Measurements from ENCODE around the gene CFAP161.

DNA sequence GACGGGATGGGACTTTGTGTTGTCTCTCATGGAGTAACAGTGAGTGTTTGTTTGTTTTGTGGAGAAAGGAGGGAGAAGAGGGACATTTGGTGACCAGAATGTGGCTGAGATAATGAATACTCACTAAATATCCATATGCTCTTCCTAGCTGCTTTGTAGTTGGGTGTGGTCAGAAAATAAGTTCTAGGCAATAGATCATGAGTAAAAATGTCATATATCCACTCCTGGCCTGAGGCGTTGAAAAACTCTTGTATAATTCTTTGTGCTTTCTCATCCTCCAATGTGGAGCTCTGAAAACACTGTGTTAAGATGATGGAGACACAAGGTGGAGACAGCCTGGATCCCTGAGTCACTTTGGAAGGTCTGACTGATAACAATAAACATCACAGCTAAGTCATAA lies 34.6 kb downstream of the CFAP161 start:
- TF ChIP-seq, protein P1, sequence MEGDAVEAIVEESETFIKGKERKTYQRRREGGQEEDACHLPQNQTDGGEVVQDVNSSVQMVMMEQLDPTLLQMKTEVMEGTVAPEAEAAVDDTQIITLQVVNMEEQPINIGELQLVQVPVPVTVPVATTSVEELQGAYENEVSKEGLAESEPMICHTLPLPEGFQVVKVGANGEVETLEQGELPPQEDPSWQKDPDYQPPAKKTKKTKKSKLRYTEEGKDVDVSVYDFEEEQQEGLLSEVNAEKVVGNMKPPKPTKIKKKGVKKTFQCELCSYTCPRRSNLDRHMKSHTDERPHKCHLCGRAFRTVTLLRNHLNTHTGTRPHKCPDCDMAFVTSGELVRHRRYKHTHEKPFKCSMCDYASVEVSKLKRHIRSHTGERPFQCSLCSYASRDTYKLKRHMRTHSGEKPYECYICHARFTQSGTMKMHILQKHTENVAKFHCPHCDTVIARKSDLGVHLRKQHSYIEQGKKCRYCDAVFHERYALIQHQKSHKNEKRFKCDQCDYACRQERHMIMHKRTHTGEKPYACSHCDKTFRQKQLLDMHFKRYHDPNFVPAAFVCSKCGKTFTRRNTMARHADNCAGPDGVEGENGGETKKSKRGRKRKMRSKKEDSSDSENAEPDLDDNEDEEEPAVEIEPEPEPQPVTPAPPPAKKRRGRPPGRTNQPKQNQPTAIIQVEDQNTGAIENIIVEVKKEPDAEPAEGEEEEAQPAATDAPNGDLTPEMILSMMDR (IDR thresholded peaks at IDR 0.05; ENCODE audit: low read length), result no peak
- no peak for TF ChIP-seq EZH2 (optimal IDR thresholded peaks at IDR 0.05; ENCODE audit: low read depth, low read length)
